H9 (cell line): ENCODE measurements around the gene PI4K2A. TPM values are rescaled to one million over a fixed set of nuclear protein-coding genes. Genes with fewer than 3 reads are reported as not detected.

Source experiments
- DNase-seq: peaks from one replicate; pipeline ENCODE4 v3.0.0-alpha.2; 2017
- H2AFZ ChIP-seq: one replicate; pipeline ENCODE4 v1.6.1; 2013; ENCODE audit warnings: mild to moderate bottlenecking, low read length, control low read depth, moderate library complexity
- H2AK5ac ChIP-seq: 2 replicates; pipeline ENCODE4 v1.6.1; 2013; ENCODE audit warnings: low read length, control low read depth, mixed read lengths; ENCODE audit not compliant: insufficient read length
- H2BK120ac ChIP-seq: one replicate; pipeline ENCODE4 v1.6.1; 2013; ENCODE audit warnings: low read depth, mild to moderate bottlenecking, low read length, control low read depth, inconsistent platforms; ENCODE audit not compliant: poor library complexity, severe bottlenecking
- H2BK12ac ChIP-seq: 2 replicates; pipeline ENCODE4 v1.6.1; 2013; ENCODE audit warnings: low read length, control low read depth, mixed read lengths, low read depth; ENCODE audit not compliant: insufficient read length
- H2BK15ac ChIP-seq: 2 replicates; pipeline ENCODE4 v1.6.1; 2013; ENCODE audit warnings: low read depth, low read length, control low read depth
- H2BK20ac ChIP-seq: one replicate; pipeline ENCODE4 v1.6.1; 2013; ENCODE audit warnings: low read depth, mild to moderate bottlenecking, low read length, control low read depth, inconsistent platforms; ENCODE audit not compliant: poor library complexity, severe bottlenecking
- H2BK5ac ChIP-seq: 2 replicates; pipeline ENCODE4 v1.6.1; 2013; ENCODE audit warnings: low read length, control low read depth, mixed read lengths; ENCODE audit not compliant: insufficient read length
- H3K14ac ChIP-seq: 2 replicates; pipeline ENCODE4 v1.6.1; 2013; ENCODE audit warnings: low read length, control low read depth; ENCODE audit not compliant: insufficient read depth
- H3K18ac ChIP-seq: 2 replicates; pipeline ENCODE4 v1.6.1; 2013; ENCODE audit warnings: low read depth, mild to moderate bottlenecking, mixed read lengths, low read length, control low read depth; ENCODE audit not compliant: insufficient read length
- H3K23ac ChIP-seq: 2 replicates; pipeline ENCODE4 v1.6.1; 2013; ENCODE audit warnings: low read length, control low read depth, mixed read lengths, low read depth; ENCODE audit not compliant: insufficient read length
- H3K23me2 ChIP-seq: 2 replicates; pipeline ENCODE4 v1.6.1; 2013; ENCODE audit warnings: low read depth, mild to moderate bottlenecking, mixed read lengths, low read length, control low read depth; ENCODE audit not compliant: insufficient read length, poor library complexity, severe bottlenecking
- H3K27ac ChIP-seq: 2 replicates; pipeline ENCODE4 v1.5.1; 2013; ENCODE audit warnings: low read length, control low read depth, mixed read lengths, low read depth; ENCODE audit not compliant: insufficient read length
- H3K27me3 ChIP-seq: 2 replicates; pipeline ENCODE4 v1.6.1; 2013; ENCODE audit warnings: low read length, control low read depth, inconsistent platforms; ENCODE audit not compliant: insufficient read depth
- H3K4ac ChIP-seq: 2 replicates; pipeline ENCODE4 v1.6.1; 2013; ENCODE audit warnings: low read depth, mild to moderate bottlenecking, control low read depth, inconsistent platforms, low read length, moderate library complexity
- H3K4me1 ChIP-seq: 2 replicates; pipeline ENCODE4 v1.6.1; 2013; ENCODE audit warnings: low read length, control low read depth, inconsistent platforms; ENCODE audit not compliant: insufficient read depth
- H3K4me2 ChIP-seq: 2 replicates; pipeline ENCODE4 v1.6.1; 2013; ENCODE audit warnings: low read length, control low read depth, mixed read lengths; ENCODE audit not compliant: insufficient read length, insufficient read depth
- H3K56ac ChIP-seq: 2 replicates; pipeline ENCODE4 v1.6.1; 2013; ENCODE audit warnings: low read depth, mild to moderate bottlenecking, mixed read lengths, low read length, control low read depth; ENCODE audit not compliant: insufficient read length
- H3K79me1 ChIP-seq: 2 replicates; pipeline ENCODE4 v1.6.1; 2013; ENCODE audit warnings: low read depth, mild to moderate bottlenecking, moderate library complexity, low read length, control low read depth, inconsistent platforms; ENCODE audit not compliant: insufficient read depth, poor library complexity, severe bottlenecking
- H3K79me2 ChIP-seq: 2 replicates; pipeline ENCODE4 v1.6.1; 2013; ENCODE audit warnings: low read length, control low read depth, inconsistent platforms; ENCODE audit not compliant: insufficient read depth
- H3K9ac ChIP-seq: 2 replicates; pipeline ENCODE4 v1.6.1; 2013; ENCODE audit warnings: low read length, control low read depth, mixed read lengths; ENCODE audit not compliant: insufficient read length; ENCODE audit errors: extremely low read depth
- H3K9me3 ChIP-seq: one replicate; pipeline ENCODE4 v1.6.1; 2013; ENCODE audit warnings: low read depth, low read length, inconsistent platforms; ENCODE audit not compliant: control insufficient read depth
- H3T11ph ChIP-seq: one replicate; pipeline ENCODE4 v1.6.1; 2013; ENCODE audit warnings: mild to moderate bottlenecking, low read length, control low read depth, inconsistent platforms
- H4K20me1 ChIP-seq: one replicate; pipeline ENCODE4 v1.6.1; 2013; ENCODE audit not compliant: control insufficient read depth, insufficient read length, insufficient read depth
- H4K5ac ChIP-seq: 2 replicates; pipeline ENCODE4 v1.6.1; 2013; ENCODE audit warnings: low read depth, mild to moderate bottlenecking, mixed read lengths, low read length, control low read depth; ENCODE audit not compliant: insufficient read length
- H4K8ac ChIP-seq: replicated peaks from 2 replicates; pipeline ENCODE4 v1.6.1; 2013; ENCODE audit warnings: low read length, control low read depth, mixed read lengths, low read depth; ENCODE audit not compliant: insufficient read length
- H4K91ac ChIP-seq: 2 replicates; pipeline ENCODE4 v1.6.1; 2013; ENCODE audit warnings: low read depth, mild to moderate bottlenecking, moderate library complexity, mixed read lengths, low read length, control low read depth; ENCODE audit not compliant: insufficient read length
- H3K27ac Mint-ChIP-seq, 3 experiments: 2 replicates in 2 of 3; 3 replicates in 1 of 3; pipeline ENCODE4 v1.8.0; 2020 to 2021; ENCODE audit warnings: mixed read lengths in 3 of 3, mild to moderate bottlenecking in 1 of 3, moderate library complexity in 1 of 3
- H3K27me3 Mint-ChIP-seq: 2 replicates; pipeline ENCODE4 v1.8.0; 2021; ENCODE audit warnings: low read depth, mild to moderate bottlenecking, moderate library complexity, mixed read lengths
- H3K36me3 Mint-ChIP-seq, 3 experiments: 2 replicates in 2 of 3; 3 replicates in 1 of 3; pipeline ENCODE4 v1.8.0; 2020 to 2021; ENCODE audit warnings: low read depth in 3 of 3, mixed read lengths in 3 of 3; ENCODE audit not compliant: insufficient read depth in 1 of 3
- H3K4me1 Mint-ChIP-seq, 2 experiments: 2 replicates each; pipeline ENCODE4 v1.8.0; 2020; ENCODE audit warnings: mixed read lengths in 2 of 2
- H3K4me3 Mint-ChIP-seq, 2 experiments: 2 replicates in 1 of 2; 3 replicates in 1 of 2; pipeline ENCODE4 v1.8.0; 2020 to 2021; ENCODE audit warnings: mild to moderate bottlenecking in 2 of 2, mixed read lengths in 2 of 2, moderate library complexity in 1 of 2
- H3K9me3 Mint-ChIP-seq, 2 experiments: 2 replicates in 1 of 2; 3 replicates in 1 of 2; pipeline ENCODE4 v1.8.0; 2020; ENCODE audit warnings: mild to moderate bottlenecking in 2 of 2, mixed read lengths in 2 of 2, moderate library complexity in 1 of 2
- CTCF ChIP-seq: fragments of 200-600 bp; sonication (generic); conservative IDR thresholded peaks from 3 replicates; pipeline ENCODE4 v1.8.0; 2021; ENCODE audit warnings: antibody characterized with exemption, mild to moderate bottlenecking
- WGBS: extraction: QIAGEN DNeasy Blood & Tissue Kit; methylation state at CpG from one replicate; pipeline ENCODE4 v1.1.7; 2013; ENCODE audit warnings: missing lambda C conversion rate, low lambda C conversion rate, mixed read lengths; ENCODE audit not compliant: insufficient read length; ENCODE audit errors: extremely low coverage; 5-methylcytosine and 5-hydroxymethylcytosine counted together
- total RNA-seq: library from RNA; stranded (reverse); gene quantifications from 2 replicates; pipeline ENCODE4 v1.2.1, GENCODE V29; 2021

PI4K2A gene
- total RNA-seq, 1 experiment from 2014 or later, result 30.9 TPM

GRCh38 chr10:97684866-97685394, 44.5 kb downstream of the PI4K2A start:
- H3K9ac ChIP-seq, result no peak overlapping the region
- no peak overlapping the region for H2BK5ac ChIP-seq
- Mint-ChIP-seq H3K4me1 (peaks cover 27% of the 10 kb centered on the region in 2 experiments), H3K27ac (peak overlapping the region in 1 of 3 experiments; percentile 31; a peak in 1 of 7 replicates), H3K36me3 (no peaks in the 10 kb centered on the region; a peak in 2 of 7 replicates), H3K27me3 (peaks cover 10% of the 10 kb centered on the region), H3K4me3 (peak overlapping the region in 1 of 2 experiments; percentile 60; a peak in 3 of 5 replicates), H3K9me3 (no peaks in the 10 kb centered on the region)
- H4K20me1 ChIP-seq, result no peaks in the 10 kb centered on the region
- H3K14ac ChIP-seq, result no peak overlapping the region
- H3K4me1 ChIP-seq, result peaks cover 4% of the 10 kb centered on the region; the same call in 1 of the 2 replicates
- peaks cover 10% of the 10 kb centered on the region for H3K23me2 ChIP-seq
- no peak overlapping the region for H3K4me2 ChIP-seq
- no peak overlapping the region for H2BK20ac ChIP-seq
- no peak overlapping the region for H2BK120ac ChIP-seq
- no peak overlapping the region for H3K56ac ChIP-seq
- no peak overlapping the region for H2BK12ac ChIP-seq
- no peak overlapping the region for H3K18ac ChIP-seq
- no peak overlapping the region for H2AFZ ChIP-seq
- no peak overlapping the region for H4K5ac ChIP-seq
- no peak overlapping the region for H3T11ph ChIP-seq
- H4K91ac ChIP-seq, result no peak overlapping the region
- no CpG with 5 or more reads among the region's 5 CpGs for WGBS
- H3K23ac ChIP-seq, result no peak overlapping the region
- H3K27me3 ChIP-seq, result no peaks in the 10 kb centered on the region; the same call in 1 of the 2 replicates
- no peak for DNase-seq
- H3K9me3 ChIP-seq, result no peaks in the 10 kb centered on the region
- H2AK5ac ChIP-seq, result no peak overlapping the region
- H3K4ac ChIP-seq, result no peak overlapping the region
- no peak overlapping the region for H3K27ac ChIP-seq
- H4K8ac ChIP-seq, result no peak overlapping the region
- no peaks in the 10 kb centered on the region for H3K79me2 ChIP-seq
- TF ChIP-seq CTCF, result no peak
- H3K79me1 ChIP-seq, result no peaks in the 10 kb centered on the region
- H2BK15ac ChIP-seq, result no peak overlapping the region
